Mesothelial cell of epicardium (in vitro differentiated cells): ENCODE measurements around the gene FAM3C. TPM values are rescaled to one million over a fixed set of nuclear protein-coding genes. Genes with fewer than 3 reads are reported as not detected.
A peak's percentile ranks its signal among the peaks of the same experiment; 100 is the strongest.

Source experiments
- DNase-seq, 2 experiments: peaks; one replicate each; pipeline ENCODE4 v3.0.0; 2021; ENCODE audit warnings: low spot score in 2 of 2; ENCODE audit not compliant: unreplicated experiment in 2 of 2
- H3K27ac Mint-ChIP-seq: 2 replicates; pipeline ENCODE4 v1.8.0; 2021; ENCODE audit warnings: mixed read lengths
- H3K27me3 Mint-ChIP-seq: 2 replicates; pipeline ENCODE4 v1.8.0; 2021; ENCODE audit warnings: low read depth, mixed read lengths
- H3K36me3 Mint-ChIP-seq: 2 replicates; pipeline ENCODE4 v1.8.0; 2021; ENCODE audit warnings: mixed read lengths
- H3K4me1 Mint-ChIP-seq: 2 replicates; pipeline ENCODE4 v1.8.0; 2021; ENCODE audit warnings: mixed read lengths
- H3K4me3 Mint-ChIP-seq: 2 replicates; pipeline ENCODE4 v1.8.0; 2021; ENCODE audit warnings: mild to moderate bottlenecking, moderate library complexity, mixed read lengths
- H3K9me3 Mint-ChIP-seq: 2 replicates; pipeline ENCODE4 v1.8.0; 2021; ENCODE audit warnings: mixed read lengths
- total RNA-seq: library from RNA; stranded (reverse); gene quantifications from 3 replicates; pipeline ENCODE4 v1.2.1, GENCODE V29; 2021
- TF ChIP-seq, protein P1 (sequence below): fragments of 200-600 bp; sonication (generic); IDR thresholded peaks from one replicate; pipeline ENCODE4 v1.5.0; 2021; ENCODE audit warnings: antibody characterized with exemption; ENCODE audit not compliant: unreplicated experiment

Gene FAM3C
- total RNA-seq, 1 donor from 2014 or later, result 78.2 TPM

GRCh38 chr7:121330053-121330833 is 65.9 kb downstream of the FAM3C start:
- peaks cover 23% of the 10 kb centered on the region for H3K4me1 Mint-ChIP-seq
- H3K4me3 Mint-ChIP-seq, result peak overlapping the region; percentile 72
- peaks cover 63% of the 10 kb centered on the region for H3K27me3 Mint-ChIP-seq
- H3K36me3 Mint-ChIP-seq, result no peaks in the 10 kb centered on the region
- H3K27ac Mint-ChIP-seq, result no peak overlapping the region
- no peaks in the 10 kb centered on the region for H3K9me3 Mint-ChIP-seq
- TF ChIP-seq, protein P1, sequence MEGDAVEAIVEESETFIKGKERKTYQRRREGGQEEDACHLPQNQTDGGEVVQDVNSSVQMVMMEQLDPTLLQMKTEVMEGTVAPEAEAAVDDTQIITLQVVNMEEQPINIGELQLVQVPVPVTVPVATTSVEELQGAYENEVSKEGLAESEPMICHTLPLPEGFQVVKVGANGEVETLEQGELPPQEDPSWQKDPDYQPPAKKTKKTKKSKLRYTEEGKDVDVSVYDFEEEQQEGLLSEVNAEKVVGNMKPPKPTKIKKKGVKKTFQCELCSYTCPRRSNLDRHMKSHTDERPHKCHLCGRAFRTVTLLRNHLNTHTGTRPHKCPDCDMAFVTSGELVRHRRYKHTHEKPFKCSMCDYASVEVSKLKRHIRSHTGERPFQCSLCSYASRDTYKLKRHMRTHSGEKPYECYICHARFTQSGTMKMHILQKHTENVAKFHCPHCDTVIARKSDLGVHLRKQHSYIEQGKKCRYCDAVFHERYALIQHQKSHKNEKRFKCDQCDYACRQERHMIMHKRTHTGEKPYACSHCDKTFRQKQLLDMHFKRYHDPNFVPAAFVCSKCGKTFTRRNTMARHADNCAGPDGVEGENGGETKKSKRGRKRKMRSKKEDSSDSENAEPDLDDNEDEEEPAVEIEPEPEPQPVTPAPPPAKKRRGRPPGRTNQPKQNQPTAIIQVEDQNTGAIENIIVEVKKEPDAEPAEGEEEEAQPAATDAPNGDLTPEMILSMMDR, result no peak
- no peak for DNase-seq

DNA sequence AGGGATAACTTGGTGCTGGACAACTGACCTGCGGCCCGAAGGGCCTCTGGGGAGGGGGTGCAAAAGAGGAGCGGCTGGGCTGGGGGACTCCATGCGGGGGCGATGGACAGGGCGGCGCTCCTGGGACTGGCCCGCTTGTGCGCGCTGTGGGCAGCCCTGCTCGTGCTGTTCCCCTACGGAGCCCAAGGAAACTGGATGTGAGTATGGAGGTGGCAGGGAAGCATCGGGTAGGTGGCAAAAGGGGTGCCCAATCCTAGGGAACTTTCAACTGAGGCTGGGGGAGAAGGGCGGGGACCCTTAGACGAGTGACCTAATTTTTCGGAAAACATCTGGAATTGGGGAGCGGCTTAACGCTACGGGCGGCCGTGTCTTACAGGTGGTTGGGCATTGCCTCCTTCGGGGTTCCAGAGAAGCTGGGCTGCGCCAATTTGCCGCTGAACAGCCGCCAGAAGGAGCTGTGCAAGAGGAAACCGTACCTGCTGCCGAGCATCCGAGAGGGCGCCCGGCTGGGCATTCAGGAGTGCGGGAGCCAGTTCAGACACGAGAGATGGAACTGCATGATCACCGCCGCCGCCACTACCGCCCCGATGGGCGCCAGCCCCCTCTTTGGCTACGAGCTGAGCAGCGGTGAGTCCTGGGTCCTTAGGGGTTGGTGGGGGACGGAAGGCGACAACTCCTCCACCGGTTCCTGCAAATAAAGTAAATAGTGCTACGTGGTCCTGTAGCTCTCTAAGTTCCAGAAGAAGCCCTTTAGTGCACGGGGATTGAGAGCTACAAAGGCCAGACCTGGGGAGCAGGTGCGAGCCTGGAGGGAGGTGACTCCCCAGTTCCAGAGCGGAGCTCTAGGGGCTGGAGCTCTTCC is 66.7 kb downstream of the FAM3C start:
- Mint-ChIP-seq H3K27me3 (peaks cover 59% of the 10 kb centered on the region), H3K4me3 (peak overlapping the region; percentile 72), H3K27ac (no peak overlapping the region), H3K36me3 (no peaks in the 10 kb centered on the region), H3K9me3 (no peaks in the 10 kb centered on the region), H3K4me1 (peaks cover 22% of the 10 kb centered on the region)
- TF ChIP-seq, protein P1, result no peak
- DNase-seq, result peak in 1 of 2 experiments; percentile 62

DNA sequence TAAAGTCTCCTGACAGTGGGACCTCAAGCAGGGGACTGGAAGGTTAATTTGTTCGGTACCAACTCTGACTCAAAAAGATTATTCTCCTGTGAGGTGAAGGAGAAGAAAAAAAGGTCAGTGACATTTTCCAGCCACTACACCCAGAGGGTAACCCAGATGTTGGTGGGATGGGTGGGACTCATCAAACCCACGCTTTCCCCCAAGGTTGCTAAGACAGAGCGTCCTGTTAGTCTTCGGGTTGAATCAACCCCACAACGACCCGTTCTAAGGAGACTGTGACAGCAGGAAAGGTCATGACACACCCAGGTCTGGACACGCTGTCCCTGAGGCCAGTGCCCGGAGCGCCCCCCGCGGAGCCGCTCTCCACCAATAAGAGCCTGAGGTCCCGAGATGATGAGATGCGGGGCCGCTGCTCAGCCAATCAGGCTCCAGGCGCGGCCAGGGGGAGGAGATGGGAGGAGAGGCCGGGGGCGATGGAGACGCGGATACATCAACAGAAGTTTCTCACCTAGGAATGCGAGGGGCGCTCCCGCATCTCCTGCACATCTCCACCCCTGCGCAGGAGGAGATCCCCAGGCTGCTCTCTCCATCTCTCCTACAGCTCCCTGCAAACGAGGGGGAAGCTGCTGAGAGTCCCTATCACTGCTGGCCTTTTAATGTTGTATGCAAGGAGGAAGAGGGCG is 67.5 kb downstream of the FAM3C start, which contains the start of gene WNT16:
WNT16 (plus strand) TSS at position 493 of the 683 bp plus-strand sequence. CDS start 293 bp downstream, outside the sequence.
- peaks cover 53% of the 10 kb centered on the region for H3K27me3 Mint-ChIP-seq
- no peak for DNase-seq
- peak within 1 kb of the TSS; percentile 72 for H3K4me3 Mint-ChIP-seq
- no peak within 1 kb of the TSS for H3K27ac Mint-ChIP-seq
- no peaks in the 10 kb centered on the region for H3K9me3 Mint-ChIP-seq
- no peaks in the 10 kb centered on the region for H3K36me3 Mint-ChIP-seq
- TF ChIP-seq, protein P1, result no peak
- peaks cover 27% of the 10 kb centered on the region for H3K4me1 Mint-ChIP-seq

GRCh38 chr7:121327671-121328070 is 68.4 kb downstream of the FAM3C start:
- no peak overlapping the region for H3K4me3 Mint-ChIP-seq
- peaks cover 30% of the 10 kb centered on the region for H3K4me1 Mint-ChIP-seq
- no peak overlapping the region for H3K27ac Mint-ChIP-seq
- no peaks in the 10 kb centered on the region for H3K9me3 Mint-ChIP-seq
- H3K36me3 Mint-ChIP-seq, result no peaks in the 10 kb centered on the region
- TF ChIP-seq, protein P1, result no peak
- peaks cover 56% of the 10 kb centered on the region for H3K27me3 Mint-ChIP-seq
- DNase-seq, result no peak

GRCh38 chr7:121323515-121324302 is 72.4 kb downstream of the FAM3C start:
- peak overlapping the region; percentile 58 for H3K27ac Mint-ChIP-seq
- peaks cover 23% of the 10 kb centered on the region for H3K27me3 Mint-ChIP-seq
- H3K4me1 Mint-ChIP-seq, result peaks cover 12% of the 10 kb centered on the region
- TF ChIP-seq, protein P1, result no peak
- no peak for DNase-seq
- H3K4me3 Mint-ChIP-seq, result no peak overlapping the region
- H3K9me3 Mint-ChIP-seq, result no peaks in the 10 kb centered on the region
- no peaks in the 10 kb centered on the region for H3K36me3 Mint-ChIP-seq
